Measurements from ENCODE around the gene VTCN1.

Gene VTCN1

DNA sequence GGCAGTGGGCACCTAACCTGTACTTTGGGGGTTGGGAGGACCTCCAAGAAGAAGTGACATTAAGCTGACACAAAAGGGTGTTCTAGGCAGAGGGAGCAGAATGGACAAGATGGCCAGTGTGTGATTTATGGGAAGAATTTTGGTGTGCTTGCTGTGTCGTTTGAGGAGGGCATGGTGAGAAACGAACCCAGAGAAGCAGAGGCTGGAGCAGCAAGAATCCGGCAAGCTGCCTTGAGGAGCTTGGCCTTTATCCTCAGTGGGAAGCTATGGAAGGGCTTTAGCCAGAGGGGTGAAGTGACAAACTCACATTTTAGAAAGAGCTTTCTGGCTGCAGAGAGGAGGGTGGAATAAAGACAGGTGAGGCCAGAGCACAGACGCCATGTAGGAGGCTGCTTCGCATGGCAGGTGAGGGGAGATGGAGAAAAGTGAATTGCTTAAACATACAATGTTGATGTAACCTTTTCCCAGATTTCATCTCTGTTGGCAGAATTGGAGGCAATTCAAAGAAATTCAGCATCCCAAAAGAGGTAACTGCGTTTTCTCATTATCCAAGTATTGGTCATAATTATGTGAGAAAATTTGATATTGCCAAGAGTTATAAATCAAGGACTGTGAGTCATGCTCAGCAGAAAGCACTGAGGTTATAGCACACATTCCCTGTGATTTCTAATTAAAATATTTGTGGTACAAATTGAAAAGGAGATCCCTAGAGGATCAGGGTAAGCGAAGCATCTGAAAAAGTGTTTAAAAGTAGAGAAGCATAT, 115.7 kb downstream of the VTCN1 start:
- no peak for DNase-seq (ENCODE audit: low spot score)

- DNase-seq (ENCODE audit: low spot score), result peak; percentile 58
Observed at GRCh38 chr1:117093870-117094621, 116.7 kb downstream of the VTCN1 start.
